ENCODE measurements around the gene SETBP1. TPM values are rescaled to one million over a fixed set of nuclear protein-coding genes. Genes with fewer than 3 reads are reported as not detected.

The SETBP1 gene
- total RNA-seq, 2 experiments from 2014 or later: 6.4 to 6.7 TPM

GRCh38 chr18:44698518-44698917, 17.8 kb downstream of the SETBP1 start:
- no peak for DNase-seq
- no peaks in the 10 kb centered on the region for H3K9me3 Mint-ChIP-seq
- H3K27me3 Mint-ChIP-seq: peaks cover 7% of the 10 kb centered on the region
- peaks cover 15% of the 10 kb centered on the region for H3K4me1 Mint-ChIP-seq (ENCODE audit: low read depth)
- intact Hi-C loops (cut with micrococcal nuclease): loop anchor here (2.0 kb wide), 1 partner anchor 16 kb away; no protein-coding TSS in a partner anchor
- no peak overlapping the region for H3K4me3 Mint-ChIP-seq
- POLR2A ChIA-PET: no interaction called here
- no peaks in the 10 kb centered on the region for H3K36me3 Mint-ChIP-seq
- CTCF ChIA-PET: no interaction called here
- no peak overlapping the region for H3K27ac Mint-ChIP-seq

DNA sequence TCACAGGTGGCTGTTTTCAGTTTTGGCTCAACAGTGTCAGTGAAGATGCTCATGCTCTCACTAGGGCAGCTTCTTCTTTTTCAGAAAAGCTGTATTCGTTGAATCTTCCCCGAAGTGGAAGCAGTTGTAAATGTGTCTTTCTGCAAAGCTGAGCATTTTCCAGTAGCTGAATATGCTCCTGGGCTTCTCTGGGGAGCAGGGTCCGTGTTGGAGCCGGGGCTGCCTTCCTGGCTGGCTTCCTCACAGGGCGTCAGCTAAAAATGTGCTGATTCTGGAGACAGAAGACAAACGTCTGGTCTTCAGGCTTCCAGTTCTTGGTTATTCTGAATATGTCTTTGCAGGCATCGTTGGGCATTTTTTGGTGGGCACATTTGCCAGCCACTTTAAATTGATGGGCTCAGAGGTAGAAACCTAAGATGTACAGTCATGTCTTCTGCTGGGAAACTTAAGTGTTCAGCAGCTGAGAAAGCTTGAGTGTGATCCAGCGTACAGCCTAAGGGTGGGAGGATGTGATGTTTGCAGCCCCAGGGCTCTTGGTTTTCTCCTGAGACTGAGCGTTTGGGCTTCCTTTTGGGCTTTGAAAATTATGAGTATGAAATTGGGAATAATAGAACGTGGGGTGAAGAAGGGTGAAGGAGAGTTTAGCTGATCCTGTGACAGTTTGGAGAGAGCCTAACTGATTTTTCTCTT, 19.0 kb downstream of the SETBP1 start:
- ChIA-PET POLR2A (no interaction called here), CTCF (interaction anchor here (0.8 kb wide), 1 partner anchor 188 kb away, joined by 3 read pairs; no protein-coding TSS in a partner anchor)
- peaks cover 15% of the 10 kb centered on the region for H3K4me1 Mint-ChIP-seq (ENCODE audit: low read depth)
- intact Hi-C loops (cut with micrococcal nuclease): loop anchor here (2.0 kb wide), 1 partner anchor 17 kb away; no protein-coding TSS in a partner anchor
- H3K36me3 Mint-ChIP-seq: no peaks in the 10 kb centered on the region
- no peak overlapping the region for H3K4me3 Mint-ChIP-seq
- DNase-seq: no peak
- H3K27ac Mint-ChIP-seq: no peak overlapping the region
- peaks cover 7% of the 10 kb centered on the region for H3K27me3 Mint-ChIP-seq
- H3K9me3 Mint-ChIP-seq: no peaks in the 10 kb centered on the region

GRCh38 chr18:44700652-44701051, 20.0 kb downstream of the SETBP1 start:
- ChIA-PET CTCF (interaction anchor here (0.8 to 3.1 kb wide), 2 partner anchors 25 to 187 kb away, joined by 3 to 8 read pairs; no protein-coding TSS in a partner anchor), POLR2A (no interaction called here)
- no peak overlapping the region for H3K27ac Mint-ChIP-seq
- H3K27me3 Mint-ChIP-seq: peaks cover 4% of the 10 kb centered on the region
- no peak overlapping the region for H3K4me3 Mint-ChIP-seq
- H3K9me3 Mint-ChIP-seq: no peaks in the 10 kb centered on the region
- H3K4me1 Mint-ChIP-seq (ENCODE audit: low read depth): peaks cover 15% of the 10 kb centered on the region
- intact Hi-C loops (cut with micrococcal nuclease): no loop called here
- no peak for DNase-seq
- no peaks in the 10 kb centered on the region for H3K36me3 Mint-ChIP-seq

GRCh38 chr18:44701227-44701626, 20.5 kb downstream of the SETBP1 start:
- no peak for DNase-seq
- H3K4me3 Mint-ChIP-seq: no peak overlapping the region
- POLR2A ChIA-PET: interaction anchor here (1.7 to 2.0 kb wide), 2 partner anchors 58 to 191 kb away, joined by 5 to 10 read pairs; no protein-coding TSS in a partner anchor
- H3K27me3 Mint-ChIP-seq: peaks cover 4% of the 10 kb centered on the region
- no peak overlapping the region for H3K27ac Mint-ChIP-seq
- H3K4me1 Mint-ChIP-seq (ENCODE audit: low read depth): peaks cover 15% of the 10 kb centered on the region
- CTCF ChIA-PET: interaction anchor here (0.6 to 3.1 kb wide), 2 partner anchors 25 to 195 kb away, joined by 4 to 8 read pairs; no protein-coding TSS in a partner anchor
- intact Hi-C loops (cut with micrococcal nuclease): no loop called here
- H3K36me3 Mint-ChIP-seq: no peaks in the 10 kb centered on the region
- H3K9me3 Mint-ChIP-seq: no peaks in the 10 kb centered on the region

- H3K9me3 Mint-ChIP-seq: no peaks in the 10 kb centered on the region
- intact Hi-C loops (cut with micrococcal nuclease): loop anchor here (1.0 kb wide), 2 partner anchors 15 to 23 kb away; no protein-coding TSS in a partner anchor
- peaks cover 11% of the 10 kb centered on the region for H3K27me3 Mint-ChIP-seq
- no peak overlapping the region for H3K4me3 Mint-ChIP-seq
- DNase-seq: no peak
- ChIA-PET POLR2A (interaction anchor here (0.8 to 2.0 kb wide), 7 partner anchors 11 to 190 kb away, joined by 3 to 10 read pairs (median 4); no protein-coding TSS in a partner anchor), CTCF (interaction anchor here (0.7 to 3.1 kb wide), 3 partner anchors 23 to 57 kb away, joined by 3 to 8 read pairs (median 4); partner anchors contain the start of gene SETBP1)
- peaks cover 15% of the 10 kb centered on the region for H3K4me1 Mint-ChIP-seq (ENCODE audit: low read depth)
- H3K36me3 Mint-ChIP-seq: peaks cover 1% of the 10 kb centered on the region
- H3K27ac Mint-ChIP-seq: no peak overlapping the region
Measured at GRCh38 chr18:44702594-44702993, 21.9 kb downstream of the SETBP1 start.

- intact Hi-C loops (cut with micrococcal nuclease): no loop called here
- Mint-ChIP-seq H3K4me1 (ENCODE audit: low read depth) (peaks cover 10% of the 10 kb centered on the region), H3K27ac (no peak overlapping the region), H3K4me3 (no peak overlapping the region), H3K36me3 (peaks cover 1% of the 10 kb centered on the region), H3K27me3 (peaks cover 19% of the 10 kb centered on the region), H3K9me3 (no peaks in the 10 kb centered on the region)
- ChIA-PET POLR2A (no interaction called here), CTCF (no interaction called here)
- DNase-seq: no peak
Measured at GRCh38 chr18:44704135-44704789, 23.6 kb downstream of the SETBP1 start.

- no peak for DNase-seq
- intact Hi-C loops (cut with micrococcal nuclease): no loop called here
- CTCF ChIA-PET: no interaction called here
- no peaks in the 10 kb centered on the region for H3K9me3 Mint-ChIP-seq
- no peak overlapping the region for H3K4me3 Mint-ChIP-seq
- peaks cover 19% of the 10 kb centered on the region for H3K4me1 Mint-ChIP-seq (ENCODE audit: low read depth)
- POLR2A ChIA-PET: no interaction called here
- peaks cover 22% of the 10 kb centered on the region for H3K27me3 Mint-ChIP-seq
- peaks cover 1% of the 10 kb centered on the region for H3K36me3 Mint-ChIP-seq
- H3K27ac Mint-ChIP-seq: no peak overlapping the region
Measured at GRCh38 chr18:44705075-44705675, 24.5 kb downstream of the SETBP1 start.

DNA sequence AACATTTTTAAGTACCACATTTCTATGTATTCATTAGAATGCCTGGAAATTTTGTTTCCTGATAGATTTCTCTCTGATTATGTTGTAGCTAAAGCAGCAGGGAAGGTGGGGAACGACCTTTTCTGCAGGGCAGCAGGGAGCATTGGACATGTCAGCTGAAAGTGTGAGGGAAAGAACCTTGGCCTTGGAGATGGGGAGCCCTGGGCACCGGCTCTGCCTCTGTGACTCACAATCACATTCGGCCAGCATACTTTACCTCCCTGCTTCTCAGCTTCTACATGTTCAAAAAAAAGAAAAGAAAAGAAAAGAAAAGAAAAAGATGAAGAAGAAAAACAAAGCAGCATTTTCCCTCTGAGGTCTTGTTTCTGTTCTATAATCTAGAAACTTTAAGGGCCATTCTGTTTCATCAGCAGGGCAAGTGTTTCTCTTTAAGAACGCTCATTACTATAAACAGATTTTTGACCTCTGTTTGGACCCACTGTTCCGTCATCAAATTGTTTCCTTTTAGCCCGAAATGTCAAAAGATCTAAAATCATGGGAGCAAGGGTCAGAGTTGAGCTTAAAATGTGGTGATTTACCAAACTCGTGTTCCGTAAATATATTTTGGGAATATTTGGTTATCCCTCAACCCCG, 27.9 kb downstream of the SETBP1 start:
- intact Hi-C loops (cut with micrococcal nuclease): no loop called here
- no peak overlapping the region for H3K4me3 Mint-ChIP-seq
- H3K4me1 Mint-ChIP-seq (ENCODE audit: low read depth): peaks cover 10% of the 10 kb centered on the region
- ChIA-PET POLR2A (no interaction called here), CTCF (interaction anchor here (0.7 kb wide), 1 partner anchor 17 kb away, joined by 3 read pairs; no protein-coding TSS in a partner anchor)
- H3K36me3 Mint-ChIP-seq: peaks cover 1% of the 10 kb centered on the region
- no peaks in the 10 kb centered on the region for H3K9me3 Mint-ChIP-seq
- H3K27ac Mint-ChIP-seq: no peak overlapping the region
- peaks cover 23% of the 10 kb centered on the region for H3K27me3 Mint-ChIP-seq
- DNase-seq: no peak

DNA sequence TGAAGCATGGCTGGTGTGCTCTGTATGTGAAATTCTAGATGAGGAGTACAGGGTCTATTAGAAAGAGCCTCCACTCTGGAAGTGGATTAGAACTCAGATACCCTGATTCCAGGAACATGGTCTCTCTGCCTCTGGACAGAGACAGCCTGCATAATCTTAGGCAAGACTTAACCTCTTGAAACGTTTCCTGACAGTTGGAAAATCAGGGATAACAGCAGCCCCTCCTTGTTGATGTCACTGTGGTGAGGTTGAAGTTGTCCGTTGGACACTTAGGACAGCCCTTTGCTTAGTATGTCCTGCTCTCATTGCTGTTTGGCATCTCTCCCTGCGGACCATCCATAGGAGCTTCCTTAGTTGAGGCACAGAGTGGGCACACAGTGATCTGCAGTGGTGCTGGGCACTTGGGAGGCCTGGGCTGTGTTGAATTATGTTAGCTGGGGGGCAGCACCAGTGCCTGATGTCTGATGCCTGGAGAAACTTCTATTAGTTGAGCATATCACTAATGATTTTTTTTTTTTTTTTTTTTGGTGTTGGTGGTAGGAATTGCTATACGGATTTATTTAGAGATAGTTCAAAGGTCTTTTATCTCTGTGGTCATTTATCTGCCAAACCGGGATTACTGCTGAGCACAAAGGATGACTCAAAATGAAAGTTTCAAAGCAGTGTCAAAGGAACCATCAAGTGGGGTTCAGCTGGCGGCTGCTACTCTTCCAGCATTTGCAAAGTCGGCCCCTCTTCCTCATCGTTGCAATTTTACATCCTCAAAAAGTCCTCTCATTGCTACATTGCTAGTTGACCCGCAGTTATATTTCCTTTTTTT, 28.8 kb downstream of the SETBP1 start:
- Mint-ChIP-seq H3K36me3 (peaks cover 1% of the 10 kb centered on the region), H3K27me3 (peaks cover 25% of the 10 kb centered on the region), H3K9me3 (no peaks in the 10 kb centered on the region), H3K27ac (no peak overlapping the region), H3K4me3 (no peak overlapping the region), H3K4me1 (ENCODE audit: low read depth) (peaks cover 10% of the 10 kb centered on the region)
- ChIA-PET POLR2A (interaction anchor here (0.6 kb wide), 1 partner anchor 23 kb away, joined by 3 read pairs; no protein-coding TSS in a partner anchor), CTCF (no interaction called here)
- intact Hi-C loops (cut with micrococcal nuclease): no loop called here
- DNase-seq: no peak

DNA sequence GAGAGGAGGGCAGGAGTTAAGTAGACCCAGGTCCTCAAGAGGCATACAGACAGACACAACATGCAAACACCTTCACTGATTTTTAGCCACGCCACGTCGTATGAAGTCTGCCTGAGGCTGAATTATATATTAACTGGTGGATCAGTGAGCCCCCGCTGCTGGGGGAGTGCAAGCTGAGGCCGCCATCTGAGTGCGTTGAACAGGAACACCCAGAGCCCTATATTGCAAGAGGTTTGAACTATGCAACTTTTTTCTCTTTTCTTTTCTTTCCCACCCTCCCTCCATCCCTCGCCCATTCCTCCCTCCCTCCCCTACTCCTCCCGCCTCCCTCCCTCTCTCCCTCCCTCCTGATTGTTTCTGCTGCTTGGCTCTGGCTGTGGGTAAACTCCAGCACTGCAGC, 30.2 kb downstream of the SETBP1 start:
- intact Hi-C loops (cut with micrococcal nuclease): no loop called here
- Mint-ChIP-seq H3K9me3 (no peaks in the 10 kb centered on the region), H3K36me3 (peaks cover 1% of the 10 kb centered on the region), H3K4me1 (ENCODE audit: low read depth) (peaks cover 10% of the 10 kb centered on the region), H3K27ac (no peak overlapping the region), H3K4me3 (no peak overlapping the region), H3K27me3 (peaks cover 25% of the 10 kb centered on the region)
- POLR2A ChIA-PET: interaction anchor here (0.6 kb wide), 1 partner anchor 254 kb away, joined by 5 read pairs; no protein-coding TSS in a partner anchor
- no peak for DNase-seq
- CTCF ChIA-PET: no interaction called here

DNA sequence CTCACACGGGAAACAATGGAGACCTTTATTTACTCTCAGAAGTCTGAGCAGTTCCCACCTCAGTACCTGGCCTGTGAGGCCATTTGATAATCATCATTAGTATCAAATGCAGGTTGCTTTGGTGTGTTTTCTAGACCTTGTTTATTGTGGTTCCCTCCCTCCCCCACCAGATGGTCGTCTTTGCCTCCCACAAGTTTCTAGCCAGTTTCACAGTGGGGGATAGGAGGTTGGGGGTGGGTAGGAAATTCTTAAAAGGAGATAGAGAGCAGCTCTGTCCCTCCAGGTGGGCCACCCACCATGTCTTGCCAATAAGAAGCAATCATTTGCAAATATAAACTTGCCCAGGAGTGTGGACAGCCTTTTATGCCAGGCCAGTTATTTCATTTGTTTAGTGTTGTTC, 31.3 kb downstream of the SETBP1 start:
- POLR2A ChIA-PET: interaction anchor here (0.7 kb wide), 1 partner anchor 96 kb away, joined by 3 read pairs; no protein-coding TSS in a partner anchor
- no peak for DNase-seq
- Mint-ChIP-seq H3K4me1 (ENCODE audit: low read depth) (peaks cover 19% of the 10 kb centered on the region), H3K9me3 (no peaks in the 10 kb centered on the region), H3K27ac (no peak overlapping the region), H3K27me3 (peaks cover 21% of the 10 kb centered on the region), H3K4me3 (no peak overlapping the region), H3K36me3 (no peaks in the 10 kb centered on the region)
- CTCF ChIA-PET: no interaction called here
- intact Hi-C loops (cut with micrococcal nuclease): no loop called here
